HCT116 (cell line): Measurements from ENCODE around the gene AOAH. TPM values are rescaled to one million over a fixed set of nuclear protein-coding genes. Genes with fewer than 3 reads are reported as not detected.

Source experiments
- ATAC-seq: fragments of 200-7000 bp; cut with Tn5 transposase; 2 replicates; pipeline ENCODE4 v1.9.1; 2020; ENCODE audit warnings: mild to moderate bottlenecking, moderate library complexity
- BruUV-seq: library from RNA; stranded (reverse); fragments of 400-500 nt; replicated peaks from 2 replicates; lab custom pipeline; 2021; lab: Mats Ljungman, UMichigan
- CTCF ChIA-PET: fragments of 300-600 bp; sonication (Branson Sonifier 250); formaldehyde crosslinking; loops from one replicate; lab custom pipeline; 2021; ENCODE audit warnings: antibody characterized with exemption; lab: Charles Lee
- POLR2A ChIA-PET: fragments of 300-600, 350-600 bp; sonication (Branson Sonifier 250); formaldehyde crosslinking; loops from one replicate; lab custom pipeline; 2021; ENCODE audit warnings: antibody characterized with exemption; lab: Charles Lee
- RAD21 ChIA-PET, 2 experiments: fragments of 300-600 bp; sonication (Branson Sonifier 250); formaldehyde crosslinking; loops; one replicate each; lab custom pipeline; 2023; ENCODE audit warnings: low total read pairs in 2 of 2; ENCODE audit not compliant: uncharacterized antibody in 2 of 2, unreplicated experiment in 2 of 2, low non-redundant PET in 1 of 2; lab: Charles Lee
- DNase-seq: peaks from one replicate; pipeline ENCODE4 v3.0.0-alpha.2; 2010; ENCODE audit warnings: low read depth, low spot score
- H2AFZ ChIP-seq: fragments of 200-600 bp; shearing (Covaris generic), sonication (generic); 2 replicates; pipeline ENCODE4 v1.6.1; 2017; ENCODE audit warnings: low read depth, mixed run types, mixed read lengths, antibody characterized with exemption, low read length; ENCODE audit not compliant: poor library complexity, severe bottlenecking
- H3K27ac ChIP-seq: 2 replicates; pipeline ENCODE4 v1.5.1; 2012; ENCODE audit warnings: low read depth, low read length
- H3K27me3 ChIP-seq: fragments of 200-600 bp; sonication (generic); 2 replicates; pipeline ENCODE4 v1.6.1; 2016; ENCODE audit warnings: mixed run types, low read length, mixed read lengths; ENCODE audit not compliant: insufficient read depth
- H3K36me3 ChIP-seq, 2 experiments: fragments of 200-500 bp in 1 of 2; fragments of 200-600 bp in 1 of 2; sonication (Bioruptor generic) in 1 of 2; sonication (generic) in 1 of 2; 2 replicates each; pipeline versions ENCODE4 v1.5.1 to v1.6.1; 2014 to 2016; ENCODE audit warnings: low read length in 2 of 2, inconsistent platforms in 1 of 2, mixed read lengths in 1 of 2, mixed run types in 1 of 2; ENCODE audit not compliant: insufficient read depth in 2 of 2, control insufficient read depth in 1 of 2
- H3K4me1 ChIP-seq, 2 experiments: fragments of 200-600 bp in 1 of 2; sonication (generic) in 1 of 2; 2 replicates each; pipeline versions ENCODE4 v1.5.1 to v1.6.1; 2012 to 2017; ENCODE audit warnings: low read length in 2 of 2, inconsistent platforms in 1 of 2, mild to moderate bottlenecking in 1 of 2, mixed read lengths in 1 of 2, mixed run types in 1 of 2, moderate library complexity in 1 of 2; ENCODE audit not compliant: insufficient read depth in 2 of 2, control insufficient read depth in 1 of 2
- H3K4me2 ChIP-seq: fragments of 200-600 bp; sonication (generic); 2 replicates; pipeline ENCODE4 v1.6.1; 2017; ENCODE audit warnings: mixed run types, low read length, mixed read lengths
- H3K4me3 ChIP-seq, 2 experiments: fragments of 200-600 bp in 1 of 2; sonication (generic) in 1 of 2; replicated peaks in 1 of 2; 2 replicates each; pipeline ENCODE4 v1.5.1; 2011 to 2016; ENCODE audit warnings: low read length in 2 of 2, control low read depth in 1 of 2, low read depth in 1 of 2, mild to moderate bottlenecking in 1 of 2, mixed read lengths in 1 of 2, mixed run types in 1 of 2
- H3K79me2 ChIP-seq: fragments of 200-600 bp; sonication (generic); 2 replicates; pipeline ENCODE4 v1.6.1; 2017; ENCODE audit warnings: mild to moderate bottlenecking, mixed run types, low read length, moderate library complexity, mixed read lengths; ENCODE audit not compliant: insufficient read depth
- H3K9ac ChIP-seq: fragments of 200-600 bp; sonication (generic); 2 replicates; pipeline ENCODE4 v1.6.1; 2016; ENCODE audit warnings: low read length, mixed read lengths
- H3K9me2 ChIP-seq: fragments of 200-600 bp; sonication (generic), shearing (Covaris generic); 2 replicates; pipeline ENCODE4 v1.6.1; 2017; ENCODE audit warnings: mixed run types, mild to moderate bottlenecking, moderate library complexity; ENCODE audit not compliant: insufficient read depth
- H3K9me3 ChIP-seq, 2 experiments: fragments of 200-500 bp in 1 of 2; fragments of 200-600 bp in 1 of 2; sonication (Bioruptor generic) in 1 of 2; sonication (generic) in 1 of 2; 2 replicates each; pipeline ENCODE4 v1.6.1; 2014 to 2017; ENCODE audit warnings: low read length in 2 of 2, mixed read lengths in 2 of 2, inconsistent platforms in 1 of 2, low read depth in 1 of 2, mild to moderate bottlenecking in 1 of 2, mixed run types in 1 of 2, moderate library complexity in 1 of 2; ENCODE audit not compliant: control insufficient read depth in 1 of 2, insufficient read depth in 1 of 2
- H4K20me1 ChIP-seq: fragments of 200-600 bp; sonication (generic), shearing (Covaris generic); 2 replicates; pipeline ENCODE4 v1.6.1; 2017; ENCODE audit warnings: mixed run types, mild to moderate bottlenecking, moderate library complexity; ENCODE audit not compliant: insufficient read depth
- CBX3 ChIP-seq: IDR thresholded peaks from 2 replicates; pipeline ENCODE4 v1.6.1; 2012; ENCODE audit warnings: low read depth
- CEBPB ChIP-seq: IDR thresholded peaks from 2 replicates; pipeline ENCODE4 v1.6.1; 2012; ENCODE audit warnings: low read depth
- CTCF ChIP-seq, 3 experiments: fragments of 200-600 bp in 1 of 3; sonication (generic) in 1 of 3; IDR thresholded peaks in 2 of 3; conservative IDR thresholded peaks in 1 of 3; 2 replicates each; pipeline ENCODE4 v1.5.1; 2012 to 2017; ENCODE audit warnings: low read depth in 2 of 3, low read length in 2 of 3, antibody characterized with exemption in 1 of 3, borderline replicate concordance in 1 of 3, control low read depth in 1 of 3, mild to moderate bottlenecking in 1 of 3, mixed read lengths in 1 of 3, mixed run types in 1 of 3, moderate library complexity in 1 of 3; ENCODE audit not compliant: insufficient read depth in 1 of 3
- ELF1 ChIP-seq: IDR thresholded peaks from 2 replicates; pipeline ENCODE4 v1.6.1; 2012; ENCODE audit warnings: low read depth, borderline replicate concordance
- EZH2phosphoT487 ChIP-seq: fragments of 200-600 bp; IDR thresholded peaks from 2 replicates; pipeline ENCODE4 v1.6.1; 2018; ENCODE audit warnings: antibody characterized with exemption, borderline replicate concordance
- FOSL1 ChIP-seq: IDR thresholded peaks from 2 replicates; pipeline ENCODE4 v1.6.1; 2012; ENCODE audit warnings: low read depth
- POLR2AphosphoS5 ChIP-seq: IDR thresholded peaks from 2 replicates; pipeline ENCODE4 v1.6.1; 2011; ENCODE audit warnings: mild to moderate bottlenecking, low read depth, low read length, moderate library complexity
- RAD21 ChIP-seq: IDR thresholded peaks from 2 replicates; pipeline ENCODE4 v1.6.1; 2012; ENCODE audit warnings: low read depth, mild to moderate bottlenecking
- SIN3A ChIP-seq: IDR thresholded peaks from 2 replicates; pipeline ENCODE4 v1.6.1; 2012; ENCODE audit warnings: low read depth
- SP1 ChIP-seq: IDR thresholded peaks from 2 replicates; pipeline ENCODE4 v1.6.1; 2012; ENCODE audit warnings: low read depth
- SRF ChIP-seq: IDR thresholded peaks from 2 replicates; pipeline ENCODE4 v1.6.1; 2012; ENCODE audit warnings: low read depth
- ZBTB33 ChIP-seq: IDR thresholded peaks from 2 replicates; pipeline ENCODE4 v1.6.1; 2011; ENCODE audit warnings: mild to moderate bottlenecking, low read length, moderate library complexity; ENCODE audit not compliant: insufficient replicate concordance; ENCODE audit errors: extremely low read depth
- ZFX ChIP-seq: fragments of 450-650 bp; IDR thresholded peaks from 2 replicates; pipeline ENCODE4 v1.6.1; 2017
- ZNF274 ChIP-seq: fragments of 200-500 bp; sonication (Bioruptor generic); IDR thresholded peaks from 2 replicates; pipeline ENCODE4 v1.6.1; 2014; ENCODE audit warnings: mild to moderate bottlenecking, low read depth, low read length, inconsistent platforms
- intact Hi-C: fragments of 100-400 bp; cut with micrococcal nuclease; formaldehyde crosslinking; loops from 2 replicates; pipeline ENCODE4 v1.10.0; 2022
- total RNA-seq: library from RNA; stranded (reverse); gene quantifications from one replicate; pipeline ENCODE4 v1.2.1, GENCODE V29; 2021; ENCODE audit not compliant: unreplicated experiment
- TF ChIP-seq, protein P1 (sequence below): IDR thresholded peaks from 2 replicates; pipeline ENCODE4 v1.6.1; 2012

The AOAH gene
- total RNA-seq, 1 experiment from 2014 or later = 1.1 TPM

- CTCF ChIA-PET = no interaction called here
- H3K9me2 ChIP-seq = no peaks in the 10 kb centered on the region
- H3K79me2 ChIP-seq = no peaks in the 10 kb centered on the region
- H3K36me3 ChIP-seq = no peaks in the 10 kb centered on the region
- no peaks in the 10 kb centered on the region for H3K4me1 ChIP-seq
- no peak overlapping the region for H3K4me2 ChIP-seq
- H3K27me3 ChIP-seq = no peaks in the 10 kb centered on the region; the same call in 1 of the 2 replicates
- H4K20me1 ChIP-seq = no peaks in the 10 kb centered on the region
- no peak overlapping the region for H3K9ac ChIP-seq
- no TSS peak for BruUV-seq
- DNase-seq (no peak), ATAC-seq (no peak)
- RAD21 ChIA-PET = no interaction called here
- TF ChIP-seq FOSL1 = no peak
- no peak for TF ChIP-seq POLR2AphosphoS5
- TF ChIP-seq SRF = no peak
- TF ChIP-seq, protein P1, sequence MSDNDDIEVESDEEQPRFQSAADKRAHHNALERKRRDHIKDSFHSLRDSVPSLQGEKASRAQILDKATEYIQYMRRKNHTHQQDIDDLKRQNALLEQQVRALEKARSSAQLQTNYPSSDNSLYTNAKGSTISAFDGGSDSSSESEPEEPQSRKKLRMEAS = no peak
- TF ChIP-seq RAD21 = no peak
- TF ChIP-seq CEBPB = no peak
- no peak for TF ChIP-seq EZH2phosphoT487
- TF ChIP-seq ELF1 = no peak
- no peak for TF ChIP-seq CTCF (IDR thresholded peaks at IDR 0.05 in 2 of 3, conservative IDR thresholded peaks at IDR 0.05 in 1 of 3; ENCODE audit: borderline replicate concordance in 1 of 3, insufficient read depth in 1 of 3, low read depth in 2 of 3, low read length in 2 of 3)
- no peak for TF ChIP-seq CBX3
- no peak for TF ChIP-seq ZFX
- no peak for TF ChIP-seq ZBTB33
- TF ChIP-seq ZNF274 = no peak
- no peak for TF ChIP-seq SIN3A
- TF ChIP-seq SP1 = no peak
- H3K9me3 ChIP-seq = no peaks in the 10 kb centered on the region
- intact Hi-C loops = no loop called here
- POLR2A ChIA-PET = no interaction called here
- no peak overlapping the region for H2AFZ ChIP-seq
- no peak overlapping the region for H3K27ac ChIP-seq
- H3K4me3 ChIP-seq = no peak overlapping the region
These were observed 109.3 kb downstream of the AOAH start for GRCh38 chr7:36614959-36615358.
